K562 (cell line): Measurements from ENCODE around the gene CLEC4M. TPM values are rescaled to one million over a fixed set of nuclear protein-coding genes. Genes with fewer than 3 reads are reported as not detected.

Experiments
- ATAC-seq: fragments of 200-7000 bp; cut with Tn5 transposase; 3 replicates; pipeline ENCODE4 v1.9.1; 2020; ENCODE audit warnings: moderate library complexity
- BruUV-seq: library from RNA; stranded (reverse); fragments of 400-500 nt; replicated peaks from 2 replicates; lab custom pipeline; 2021; lab: Mats Ljungman, UMichigan
- CTCF ChIA-PET: fragments of 300-600 bp; formaldehyde crosslinking; extraction: SDS; loops from one replicate; lab custom pipeline; 2021; ENCODE audit warnings: low intra/inter-chr PET ratio; lab: Yijun Ruan, JAX
- POLR2A ChIA-PET: fragments of 300-600, 350-650 bp; sonication (Branson Sonifier 250); formaldehyde crosslinking; extraction: SDS; loops from one replicate; lab custom pipeline; 2021; ENCODE audit warnings: antibody characterized with exemption, inconsistent platforms; lab: Yijun Ruan, JAX
- DNase-seq, 4 experiments: peaks; one replicate each; pipeline versions ENCODE4 v3.0.0 to v3.0.0-alpha.2; 2011 to 2018; ENCODE audit warnings: low spot score in 3 of 4, mixed read lengths in 3 of 4; ENCODE audit errors: extremely low read depth in 1 of 4
- FAIRE-seq: peaks from 2 replicates; lab custom pipeline; 2011; peaks lifted over from hg19 to GRCh38; lab: Jason Lieb, UNC
- H2AFZ ChIP-seq: 2 replicates; pipeline ENCODE4 v1.6.0; 2011; ENCODE audit warnings: low read depth, low read length, control low read depth, inconsistent platforms
- H3K27ac ChIP-seq: fragments of 200-600 bp; 3 replicates; pipeline ENCODE4 v1.8.0; 2011; ENCODE audit warnings: low read depth, mild to moderate bottlenecking, control low read depth, inconsistent platforms, low read length, moderate library complexity, mixed read lengths; ENCODE audit errors: extremely low read depth
- H3K27me3 ChIP-seq, 2 experiments: fragments of 300-600 bp in 1 of 2; 2 replicates in 1 of 2; 3 replicates in 1 of 2; pipeline versions ENCODE4 v1.6.0 to v1.8.0; 2011; ENCODE audit warnings: inconsistent platforms in 2 of 2, low read length in 2 of 2, mild to moderate bottlenecking in 1 of 2, mixed read lengths in 1 of 2, moderate library complexity in 1 of 2; ENCODE audit not compliant: control insufficient read depth in 2 of 2, insufficient read depth in 2 of 2
- H3K36me3 ChIP-seq: fragments of 300-600 bp; 3 replicates; pipeline ENCODE4 v1.8.0; 2011; ENCODE audit warnings: mild to moderate bottlenecking, low read length, inconsistent platforms; ENCODE audit not compliant: control insufficient read depth, insufficient read depth
- H3K4me1 ChIP-seq, 2 experiments: fragments of 200-600 bp in 1 of 2; replicated peaks in 1 of 2; 2 replicates in 1 of 2; 3 replicates in 1 of 2; pipeline versions ENCODE4 v1.5.1 to v1.8.0; 2011; ENCODE audit warnings: inconsistent platforms in 2 of 2, low read length in 2 of 2, mild to moderate bottlenecking in 1 of 2, mixed read lengths in 1 of 2, moderate library complexity in 1 of 2; ENCODE audit not compliant: control insufficient read depth in 2 of 2, insufficient read depth in 2 of 2
- H3K4me2 ChIP-seq: 2 replicates; pipeline ENCODE4 v1.6.1; 2011; ENCODE audit warnings: low read length, control low read depth, inconsistent platforms, mixed read lengths; ENCODE audit not compliant: insufficient read depth
- H3K4me3 ChIP-seq: fragments of 200-600 bp; sonication (generic), shearing (Covaris generic); 2 replicates; pipeline ENCODE4 v1.5.1; 2016; ENCODE audit warnings: control low read depth, inconsistent platforms
- H3K79me2 ChIP-seq: fragments of 200-600 bp; 3 replicates; pipeline ENCODE4 v1.8.0; 2011; ENCODE audit warnings: low read length, inconsistent platforms; ENCODE audit not compliant: control insufficient read depth, insufficient read depth
- H3K9ac ChIP-seq, 2 experiments: 2 replicates each; pipeline versions ENCODE4 v1.6.0 to v1.6.1; 2011; ENCODE audit warnings: low read depth in 2 of 2, low read length in 2 of 2, control low read depth in 1 of 2, inconsistent platforms in 1 of 2, mild to moderate bottlenecking in 1 of 2, mixed read lengths in 1 of 2; ENCODE audit not compliant: insufficient read depth in 1 of 2
- H3K9me1 ChIP-seq: one replicate; pipeline ENCODE4 v1.6.0; 2011; ENCODE audit warnings: inconsistent platforms, mild to moderate bottlenecking, low read length, moderate library complexity; ENCODE audit not compliant: control insufficient read depth, insufficient read depth
- H3K9me3 ChIP-seq: replicated peaks from 2 replicates; pipeline ENCODE4 v1.5.1; 2011; ENCODE audit warnings: low read depth, low read length, inconsistent platforms; ENCODE audit not compliant: control insufficient read depth, insufficient read depth
- H4K20me1 ChIP-seq: replicated peaks from 2 replicates; pipeline ENCODE4 v1.6.1; 2011; ENCODE audit warnings: low read length, inconsistent platforms, mixed read lengths; ENCODE audit not compliant: control insufficient read depth, insufficient read depth
- BDP1 ChIP-seq: IDR thresholded peaks from 3 replicates; pipeline ENCODE4 v1.6.1; 2011; ENCODE audit not compliant: insufficient read length, insufficient read depth
- EGR1 ChIP-seq: fragments of 450-650 bp; conservative IDR thresholded peaks from 2 replicates; pipeline ENCODE4 v1.6.1; 2017; ENCODE audit warnings: mild to moderate bottlenecking
- HDAC1 ChIP-seq, 2 experiments: fragments of 450-650 bp; IDR thresholded peaks; 2 replicates each; pipeline ENCODE4 v1.6.1; 2016 to 2017; ENCODE audit warnings: inconsistent platforms in 1 of 2, mild to moderate bottlenecking in 1 of 2, moderate library complexity in 1 of 2
- KDM5B ChIP-seq: fragments of 200-600 bp; sonication (generic); IDR thresholded peaks from 2 replicates; pipeline ENCODE4 v1.6.1; 2012; ENCODE audit warnings: low read depth, mild to moderate bottlenecking, moderate library complexity, low read length, control low read depth, inconsistent platforms; ENCODE audit not compliant: insufficient replicate concordance
- TGIF2 ChIP-seq: sonication (generic); formaldehyde crosslinking; IDR thresholded peaks from 2 replicates; pipeline ENCODE4 v1.8.1; 2022; ENCODE audit warnings: mild to moderate bottlenecking, missing genetic modification reagents, moderate library complexity
- U2AF1 ChIP-seq: fragments of 200-400 bp; formaldehyde crosslinking; optimal IDR thresholded peaks from 2 replicates; pipeline ENCODE3; 2017; ENCODE audit warnings: mild to moderate bottlenecking, low read depth, low read length, moderate library complexity
- ZNF175 ChIP-seq: fragments of 200-800 bp; sonication (Bioruptor generic); IDR thresholded peaks from 2 replicates; pipeline ENCODE4 v1.6.1; 2016; ENCODE audit warnings: low read depth, mild to moderate bottlenecking, missing genetic modification characterization, missing compliant biosample characterization
- WGBS: fragments of 100-300 bp; shearing (Covaris generic); methylation state at CpG from one replicate; pipeline ENCODE4 v1.1.6; 2016; ENCODE audit warnings: low coverage, mixed read lengths; ENCODE audit not compliant: insufficient coverage; ENCODE audit errors: missing lambda C conversion rate; 5-methylcytosine and 5-hydroxymethylcytosine counted together
- in situ Hi-C: fragments of 300-500 bp; cut with MboI; formaldehyde crosslinking; loops from 4 replicates; pipeline ENCODE4 v1.15.0; 2018; ENCODE audit warnings: inconsistent platforms, mixed read lengths
- intact Hi-C: fragments of 100-400 bp; cut with micrococcal nuclease; formaldehyde crosslinking; loops from 2 replicates; pipeline ENCODE4 v1.14.2; 2022
- polyA plus RNA-seq, 8 experiments: library from polyadenylated mRNA; depleted of rRNA in 4 of 8; stranded (reverse) in 5 of 8; unstranded in 3 of 8; fragments of >200 nt; fragmentation: Nextera tagmentation in 2 of 8; fragmentation: Illumina TruSeq in 1 of 8; extraction: Ambion mirVana in 2 of 8; extraction: Trizol in 1 of 8; gene quantifications; 2 replicates each; pipeline versions ENCODE4 v1.2.1 to v1.2.3, GENCODE V29; 2011 to 2014; ENCODE audit warnings: inconsistent platforms in 1 of 8, missing spikeins in 1 of 8
- total RNA-seq, 7 experiments: library from RNA; depleted of rRNA in 6 of 7; stranded (reverse); fragments of >200 nt in 6 of 7; fragmentation: Illumina TruSeq in 2 of 7; extraction: Trizol in 2 of 7; gene quantifications; 2 replicates each; pipeline versions ENCODE4 v1.2.1 to v1.2.3, GENCODE V29; 2011 to 2021; ENCODE audit warnings: low replicate concordance in 1 of 7
- TF ChIP-seq, protein P1 (sequence below): sonication (generic); formaldehyde crosslinking; IDR thresholded peaks from 2 replicates; pipeline ENCODE4 v1.5.0; 2020; ENCODE audit warnings: missing genetic modification reagents
- TF ChIP-seq, protein P2 (sequence below): fragments of 450-650 bp; formaldehyde crosslinking; IDR thresholded peaks from 2 replicates; pipeline ENCODE4 v1.4.0; 2022; ENCODE audit warnings: mild to moderate bottlenecking, moderate library complexity

The CLEC4M gene
- total and polyA plus RNA-seq, 9 of the 15 experiments (the other 6 are each of a cell fraction or from before 2014, with no cell fraction given), result 0.08 to 0.18 TPM; not detected in 7

DNA sequence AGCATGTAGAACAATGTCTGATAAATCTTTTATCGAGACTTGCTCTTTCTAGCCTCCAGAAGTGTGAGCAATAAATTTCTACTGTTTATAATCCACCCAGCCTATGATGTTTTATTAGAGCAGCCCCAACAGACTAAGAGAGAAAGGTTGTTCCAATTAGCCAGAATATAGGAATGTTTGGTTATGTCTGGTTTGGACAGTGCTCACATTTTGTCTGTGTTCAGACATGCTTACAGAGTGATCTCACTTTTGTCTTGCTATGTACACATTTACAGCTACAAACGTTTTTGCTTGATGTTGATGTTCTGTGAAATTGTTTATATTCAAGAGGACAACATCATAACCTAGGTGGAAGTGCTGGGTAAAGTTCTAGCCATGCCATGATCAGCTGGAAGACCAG lies 48.9 kb downstream of the CLEC4M start (continued):
- TF ChIP-seq HDAC1 (IDR thresholded peaks at IDR 0.05), result no peak
- TF ChIP-seq, all 486 proteins: peak for 0

DNA sequence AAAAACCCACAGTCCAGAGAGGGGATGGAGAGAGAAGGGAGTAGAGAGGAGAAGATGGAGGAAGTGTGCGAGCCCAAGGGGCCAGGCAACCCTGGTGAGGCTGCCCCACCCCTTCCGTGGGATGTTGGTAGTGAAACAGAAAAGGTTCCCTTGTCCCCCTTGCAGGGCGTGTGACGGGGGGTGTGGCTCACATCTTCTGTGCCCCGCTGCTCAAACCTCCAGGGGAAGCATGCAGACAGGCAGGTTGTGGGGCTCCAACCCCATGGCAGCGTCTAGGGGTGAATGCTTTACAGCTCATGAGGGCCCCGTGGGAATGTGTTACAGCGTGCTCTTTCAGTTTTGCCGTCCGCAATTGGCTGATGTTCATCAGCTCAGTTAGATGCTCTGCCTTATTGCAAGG lies 52.3 kb downstream of the CLEC4M start:
- H3K36me3 ChIP-seq, result no peaks in the 10 kb centered on the region
- no peak overlapping the region for H3K4me2 ChIP-seq
- no peaks in the 10 kb centered on the region for H3K9me1 ChIP-seq
- H3K4me3 ChIP-seq, result no peak overlapping the region
- no peaks in the 10 kb centered on the region for H4K20me1 ChIP-seq
- 3% methylated on average over 10 of the region's 10 CpGs for WGBS
- no peak overlapping the region for H3K9ac ChIP-seq
- ChIA-PET POLR2A (interaction anchor here (1.1 to 1.7 kb wide), 2 partner anchors 10 kb away, joined by 3 to 5 read pairs; no protein-coding TSS in a partner anchor), CTCF (no interaction called here)
- no peaks in the 10 kb centered on the region for H3K79me2 ChIP-seq
- TF ChIP-seq, protein P1, sequence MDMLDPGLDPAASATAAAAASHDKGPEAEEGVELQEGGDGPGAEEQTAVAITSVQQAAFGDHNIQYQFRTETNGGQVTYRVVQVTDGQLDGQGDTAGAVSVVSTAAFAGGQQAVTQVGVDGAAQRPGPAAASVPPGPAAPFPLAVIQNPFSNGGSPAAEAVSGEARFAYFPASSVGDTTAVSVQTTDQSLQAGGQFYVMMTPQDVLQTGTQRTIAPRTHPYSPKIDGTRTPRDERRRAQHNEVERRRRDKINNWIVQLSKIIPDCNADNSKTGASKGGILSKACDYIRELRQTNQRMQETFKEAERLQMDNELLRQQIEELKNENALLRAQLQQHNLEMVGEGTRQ (CRISPR knock-in tag), result no peak
- TF ChIP-seq TGIF2 (CRISPR knock-in tag), result no peak
- TF ChIP-seq ZNF175 (CRISPR knock-in tag), result no peak
- TF ChIP-seq, protein P2, sequence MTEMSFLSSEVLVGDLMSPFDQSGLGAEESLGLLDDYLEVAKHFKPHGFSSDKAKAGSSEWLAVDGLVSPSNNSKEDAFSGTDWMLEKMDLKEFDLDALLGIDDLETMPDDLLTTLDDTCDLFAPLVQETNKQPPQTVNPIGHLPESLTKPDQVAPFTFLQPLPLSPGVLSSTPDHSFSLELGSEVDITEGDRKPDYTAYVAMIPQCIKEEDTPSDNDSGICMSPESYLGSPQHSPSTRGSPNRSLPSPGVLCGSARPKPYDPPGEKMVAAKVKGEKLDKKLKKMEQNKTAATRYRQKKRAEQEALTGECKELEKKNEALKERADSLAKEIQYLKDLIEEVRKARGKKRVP (CRISPR knock-in tag), result no peak
- no peak for TF ChIP-seq EGR1
- TF ChIP-seq BDP1, result no peak
- TF ChIP-seq KDM5B, result no peak
- TF ChIP-seq U2AF1, result no peak
- peaks cover 0 to 2% of the 10 kb centered on the region in 2 experiments; a peak in 1 of 5 replicates for H3K27me3 ChIP-seq
- H2AFZ ChIP-seq, result no peak overlapping the region
- intact Hi-C loops (no loop called here), in situ Hi-C loops (no loop called here)
- no peak for DNase-seq
- ATAC-seq, result no peak
- BruUV-seq, result no TSS peak
- no peaks in the 10 kb centered on the region for H3K9me3 ChIP-seq
- no peak for FAIRE-seq
- no peak overlapping the region for H3K27ac ChIP-seq
- H3K4me1 ChIP-seq, result no peaks in the 10 kb centered on the region
